GM10248 (cell line): ENCODE measurements around the gene ERGIC1.

ENCODE experiments used
- CTCF ChIA-PET: fragments of 300-600 bp; sonication (Branson Sonifier 250); formaldehyde crosslinking; extraction: SDS; loops from one replicate; lab custom pipeline; 2021; ENCODE audit warnings: antibody characterized with exemption; lab: Yijun Ruan, JAX
- POLR2A ChIA-PET: fragments of 350-650 bp; sonication (Branson Sonifier 250); formaldehyde crosslinking; extraction: SDS; loops from one replicate; lab custom pipeline; 2020; ENCODE audit warnings: antibody characterized with exemption; lab: Yijun Ruan, JAX
- DNase-seq: peaks from one replicate; pipeline ENCODE4 v3.0.0; 2012; ENCODE audit errors: extremely low spot score
- CTCF ChIP-seq: IDR thresholded peaks from 2 replicates; pipeline ENCODE4 v1.5.1; 2012; ENCODE audit warnings: mild to moderate bottlenecking, low read depth; ENCODE audit errors: extremely low read depth, missing control alignments, control extremely low read depth

Gene ERGIC1

GRCh38 chr5:172911628-172911880 lies 77.5 kb downstream of the ERGIC1 start:
- DNase-seq = no peak
- ChIA-PET CTCF (interaction anchor here (1.1 to 2.6 kb wide), 6 partner anchors 12 to 199 kb away, joined by 3 to 8 read pairs (median 5); no protein-coding TSS in a partner anchor), POLR2A (interaction anchor here (1.5 kb wide), 1 partner anchor 141 kb away, joined by 5 read pairs; the partner anchor contains the start of gene DUSP1)
- TF ChIP-seq CTCF = no peak

GRCh38 chr5:172911976-172912375 lies 77.9 kb downstream of the ERGIC1 start:
- POLR2A ChIA-PET = interaction anchor here (0.6 to 1.5 kb wide), 2 partner anchors 140 to 141 kb away, joined by 5 read pairs; partner anchors contain the start of gene DUSP1
- no peak for DNase-seq
- CTCF ChIA-PET = interaction anchor here (1.1 to 2.6 kb wide), 5 partner anchors 12 to 199 kb away, joined by 3 to 8 read pairs (median 6); no protein-coding TSS in a partner anchor
- TF ChIP-seq CTCF = no peak

GRCh38 chr5:172913117-172913850 lies 79.2 kb downstream of the ERGIC1 start:
- ChIA-PET CTCF (interaction anchor here (2.6 to 3.0 kb wide), 2 partner anchors 19 to 198 kb away, joined by 8 to 20 read pairs; no protein-coding TSS in a partner anchor), POLR2A (no interaction called here)
- TF ChIP-seq CTCF = no peak

GRCh38 chr5:172915514-172915913 lies 81.5 kb downstream of the ERGIC1 start:
- ChIA-PET POLR2A (no interaction called here), CTCF (interaction anchor here (1.0 to 3.0 kb wide), 4 partner anchors 12 to 201 kb away, joined by 3 to 20 read pairs (median 4); partner anchors contain the start of gene DUSP1)
- no peak for DNase-seq
- TF ChIP-seq CTCF = no peak

More at GRCh38 chr5:172913117-172913850, 79.2 kb downstream of the ERGIC1 start:
- DNase-seq = no peak

GRCh38 chr5:172918421-172919371 lies 84.6 kb downstream of the ERGIC1 start:
- no peak for DNase-seq
- CTCF ChIA-PET = interaction anchor here (1.6 to 4.4 kb wide), 2 partner anchors 13 to 204 kb away, joined by 5 to 28 read pairs; no protein-coding TSS in a partner anchor
- no peak for TF ChIP-seq CTCF
- POLR2A ChIA-PET = no interaction called here
